HepG2 (cell line): ENCODE data around the gene DCC. TPM values are rescaled to one million over a fixed set of nuclear protein-coding genes. Genes with fewer than 3 reads are reported as not detected.

ENCODE experiments used
- ATAC-seq: fragments of 200-7000 bp; cut with Tn5 transposase; 3 replicates; pipeline ENCODE4 v1.9.1; 2020; ENCODE audit warnings: mild to moderate bottlenecking, moderate library complexity
- BruUV-seq: library from RNA; stranded (reverse); fragments of 400-500 nt; replicated peaks from 2 replicates; lab custom pipeline; 2021; lab: Mats Ljungman, UMichigan
- CTCF ChIA-PET: fragments of 300-600 bp; formaldehyde crosslinking; extraction: SDS; loops from one replicate; lab custom pipeline; 2021; ENCODE audit warnings: low total read pairs, inconsistent platforms, low intra/inter-chr PET ratio; lab: Yijun Ruan, JAX
- POLR2A ChIA-PET: fragments of 350-600 bp; sonication (Branson Sonifier 250); formaldehyde crosslinking; loops from one replicate; lab custom pipeline; 2020; ENCODE audit warnings: antibody characterized with exemption, inconsistent platforms; lab: Yijun Ruan, JAX
- DNase-seq: peaks from one replicate; pipeline ENCODE4 v3.0.0-alpha.2; 2015; ENCODE audit warnings: low spot score
- FAIRE-seq: peaks from 3 replicates; lab custom pipeline; 2011; peaks lifted over from hg19 to GRCh38; lab: Jason Lieb, UNC
- H2AFZ ChIP-seq: one replicate; pipeline ENCODE4 v1.6.1; 2011; ENCODE audit warnings: low read length, inconsistent platforms
- H3K27ac ChIP-seq: fragments of 300-600 bp; 3 replicates; pipeline ENCODE4 v1.8.0; 2011; ENCODE audit warnings: mixed run types, mild to moderate bottlenecking, mixed read lengths, low read length, inconsistent platforms; ENCODE audit not compliant: insufficient read depth; ENCODE audit errors: extremely low read length
- H3K27me3 ChIP-seq, 2 experiments: fragments of 200-600 bp in 1 of 2; 2 replicates in 1 of 2; 3 replicates in 1 of 2; pipeline versions ENCODE4 v1.6.0 to v1.8.0; 2011; ENCODE audit warnings: low read length in 2 of 2, mild to moderate bottlenecking in 2 of 2, moderate library complexity in 2 of 2, inconsistent platforms in 1 of 2; ENCODE audit not compliant: insufficient read depth in 2 of 2, control insufficient read depth in 1 of 2
- H3K36me3 ChIP-seq, 2 experiments: fragments of 200-600 bp in 1 of 2; replicated peaks in 1 of 2; 2 replicates in 1 of 2; 3 replicates in 1 of 2; pipeline versions ENCODE4 v1.5.1 to v1.8.0; 2011; ENCODE audit warnings: low read length in 2 of 2, inconsistent platforms in 1 of 2; ENCODE audit not compliant: insufficient read depth in 2 of 2, control insufficient read depth in 1 of 2
- H3K4me1 ChIP-seq: 2 replicates; pipeline ENCODE4 v1.5.1; 2012; ENCODE audit warnings: low read length, inconsistent platforms; ENCODE audit not compliant: insufficient read depth
- H3K4me2 ChIP-seq: 2 replicates; pipeline ENCODE4 v1.6.0; 2011; ENCODE audit warnings: low read depth, low read length, inconsistent platforms
- H3K4me3 ChIP-seq, 3 experiments: fragments of 200-600 bp in 1 of 3; sonication (generic), shearing (Covaris generic) in 1 of 3; replicated peaks in 1 of 3; 2 replicates each; pipeline ENCODE4 v1.5.1; 2011 to 2016; ENCODE audit warnings: low read length in 3 of 3, inconsistent platforms in 2 of 3, low read depth in 2 of 3, mild to moderate bottlenecking in 2 of 3, control low read depth in 1 of 3, mixed read lengths in 1 of 3; ENCODE audit not compliant: insufficient read depth in 1 of 3
- H3K79me2 ChIP-seq: one replicate; pipeline ENCODE4 v1.6.1; 2011; ENCODE audit warnings: low read length, inconsistent platforms; ENCODE audit not compliant: insufficient read depth
- H3K9ac ChIP-seq: 2 replicates; pipeline ENCODE4 v1.6.0; 2011; ENCODE audit warnings: mild to moderate bottlenecking, low read depth, low read length, inconsistent platforms; ENCODE audit not compliant: insufficient read depth
- H3K9me3 ChIP-seq: 2 replicates; pipeline ENCODE4 v1.5.1; 2012; ENCODE audit warnings: mild to moderate bottlenecking, low read length
- H4K20me1 ChIP-seq: 2 replicates; pipeline ENCODE4 v1.6.0; 2011; ENCODE audit warnings: inconsistent platforms, mild to moderate bottlenecking, low read length, moderate library complexity; ENCODE audit not compliant: insufficient read depth
- ATM ChIP-seq: fragments of 450-650 bp; IDR thresholded peaks from 2 replicates; pipeline ENCODE4 v1.7.1; 2017; ENCODE audit warnings: mild to moderate bottlenecking, borderline replicate concordance
- DBP ChIP-seq: sonication (generic); formaldehyde crosslinking; IDR thresholded peaks from 2 replicates; pipeline ENCODE4 v1.4.0; 2020; ENCODE audit warnings: missing genetic modification reagents; ENCODE audit errors: not compliant biosample characterization
- GTF3A ChIP-seq: sonication (generic); formaldehyde crosslinking; conservative IDR thresholded peaks from 2 replicates; pipeline ENCODE4 v1.4.0; 2020; ENCODE audit warnings: mild to moderate bottlenecking, missing genetic modification reagents
- HDAC1 ChIP-seq: sonication (generic); formaldehyde crosslinking; IDR thresholded peaks from 2 replicates; pipeline ENCODE4 v1.5.1; 2020; ENCODE audit warnings: mild to moderate bottlenecking, missing genetic modification reagents
- HNRNPLL ChIP-seq: fragments of 200-400 bp; formaldehyde crosslinking; IDR thresholded peaks from 2 replicates; pipeline ENCODE4 v1.6.1; 2017; ENCODE audit warnings: mild to moderate bottlenecking, low read depth, low read length; ENCODE audit not compliant: poor library complexity, severe bottlenecking
- NFKB2 ChIP-seq: sonication (generic); formaldehyde crosslinking; IDR thresholded peaks from 2 replicates; pipeline ENCODE4 v1.4.0; 2020; ENCODE audit warnings: missing genetic modification reagents, borderline replicate concordance
- ZNF280D ChIP-seq: sonication (generic); formaldehyde crosslinking; IDR thresholded peaks from 2 replicates; pipeline ENCODE4 v1.5.1; 2020; ENCODE audit warnings: mild to moderate bottlenecking, missing genetic modification reagents
- ZNF30 ChIP-seq: sonication (generic); formaldehyde crosslinking; IDR thresholded peaks from 2 replicates; pipeline ENCODE4 v1.5.0; 2020; ENCODE audit warnings: mild to moderate bottlenecking, missing genetic modification reagents
- ZNF652 ChIP-seq: IDR thresholded peaks from 2 replicates; pipeline ENCODE4 v1.6.1; 2016; ENCODE audit warnings: low read depth, borderline replicate concordance
- ZNF678 ChIP-seq: sonication (generic); formaldehyde crosslinking; IDR thresholded peaks from 2 replicates; pipeline ENCODE4 v1.4.0; 2020; ENCODE audit warnings: mild to moderate bottlenecking, missing genetic modification reagents
- ZNF749 ChIP-seq: sonication (generic); formaldehyde crosslinking; IDR thresholded peaks from 2 replicates; pipeline ENCODE4 v1.8.0; 2022; ENCODE audit warnings: mild to moderate bottlenecking, missing genetic modification reagents, moderate library complexity, borderline replicate concordance
- ZNF891 ChIP-seq: sonication (generic); formaldehyde crosslinking; IDR thresholded peaks from 2 replicates; pipeline ENCODE4 v1.5.0; 2020; ENCODE audit warnings: mild to moderate bottlenecking, missing genetic modification reagents
- WGBS: methylation state at CpG from one replicate; pipeline ENCODE4 v1.1.6; 2017; ENCODE audit warnings: low lambda C conversion rate; 5-methylcytosine and 5-hydroxymethylcytosine counted together
- in situ Hi-C: cut with HindIII; loops from 2 replicates; pipeline ENCODE4 v1.10.0; 2017; ENCODE audit warnings: low pct_unique_long_range_greater_than_20kb; ENCODE audit not compliant: extremely low pct_ligation_motif_present
- intact Hi-C: fragments of 100-400 bp; cut with micrococcal nuclease; formaldehyde crosslinking; loops from one replicate; pipeline ENCODE4 v1.10.0; 2022; ENCODE audit not compliant: unreplicated experiment
- polyA plus RNA-seq, 8 experiments: library from polyadenylated mRNA; depleted of rRNA in 3 of 8; stranded (reverse) in 7 of 8; unstranded in 1 of 8; fragments of >200 nt; fragmentation: Illumina TruSeq in 4 of 8; extraction: Trizol in 4 of 8; gene quantifications; 2 replicates each; pipeline versions ENCODE4 v1.2.1 to v1.2.3, GENCODE V29; 2011 to 2016; ENCODE audit warnings: low read depth in 4 of 8, missing spikeins in 1 of 8, mixed read lengths in 1 of 8; ENCODE audit not compliant: insufficient read depth in 1 of 8
- total RNA-seq, 5 experiments: library from RNA; depleted of rRNA; stranded (reverse); fragments of >200 nt; fragmentation: Illumina TruSeq; extraction: Trizol; gene quantifications; 2 replicates each; pipeline ENCODE4 v1.2.3, GENCODE V29; 2016; ENCODE audit warnings: low read depth in 1 of 5
- TF ChIP-seq, protein P1 (sequence below): sonication (generic); formaldehyde crosslinking; IDR thresholded peaks from 2 replicates; pipeline ENCODE4 v1.4.0; 2020; ENCODE audit warnings: missing genetic modification reagents, mild to moderate bottlenecking, borderline replicate concordance

The DCC gene
- total and polyA plus RNA-seq, 2 of the 13 experiments (the other 11 are each of a cell fraction or from before 2014, with no cell fraction given): not detected

DNA sequence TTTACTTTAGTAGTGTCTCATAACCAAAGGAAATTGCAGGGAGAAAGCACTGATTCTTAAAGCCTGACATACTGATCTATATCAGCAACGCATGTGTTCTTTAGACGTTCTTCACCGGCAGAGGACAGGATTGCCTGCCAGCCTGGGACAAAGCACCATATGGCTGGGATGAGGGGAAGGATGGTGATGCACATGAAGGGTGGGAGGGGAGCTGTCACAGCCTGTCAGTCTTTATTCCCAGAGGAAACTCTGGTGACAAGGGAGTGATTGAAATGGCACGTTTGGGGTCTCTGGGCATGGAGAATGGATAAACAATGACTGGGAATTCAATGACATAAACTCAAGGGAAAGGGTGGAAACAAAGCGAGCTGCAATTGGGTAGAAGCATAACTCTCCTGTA lies 808.1 kb downstream of the DCC start:
- POLR2A ChIA-PET: no interaction called here
- intact Hi-C loops (no loop called here), in situ Hi-C loops (no loop called here)
- Histone ChIP-seq H3K27ac (no peak overlapping the region), H3K9me3 (no peaks in the 10 kb centered on the region; the same call in 1 of the 2 replicates), H3K79me2 (no peaks in the 10 kb centered on the region), H4K20me1 (no peaks in the 10 kb centered on the region), H3K9ac (no peak overlapping the region), H3K4me1 (no peaks in the 10 kb centered on the region), H3K4me2 (no peak overlapping the region), H3K4me3 (no peak overlapping the region), H2AFZ (no peak overlapping the region), H3K27me3 (no peaks in the 10 kb centered on the region; a peak in 1 of 5 replicates), H3K36me3 (no peaks in the 10 kb centered on the region)
- CTCF ChIA-PET: no interaction called here
- no peak for FAIRE-seq
- DNase-seq: no peak
- WGBS: 45% methylated on average over 5 of the region's 5 CpGs
- BruUV-seq: no TSS peak
- no peak for TF ChIP-seq ZNF280D
- no peak for TF ChIP-seq GTF3A
- no peak for TF ChIP-seq NFKB2 (CRISPR knock-in tag)
- TF ChIP-seq ZNF891: no peak
- no peak for TF ChIP-seq ZNF30 (CRISPR knock-in tag)
- TF ChIP-seq ATM: no peak
- TF ChIP-seq HDAC1 (CRISPR knock-in tag): no peak
- TF ChIP-seq, protein P1, sequence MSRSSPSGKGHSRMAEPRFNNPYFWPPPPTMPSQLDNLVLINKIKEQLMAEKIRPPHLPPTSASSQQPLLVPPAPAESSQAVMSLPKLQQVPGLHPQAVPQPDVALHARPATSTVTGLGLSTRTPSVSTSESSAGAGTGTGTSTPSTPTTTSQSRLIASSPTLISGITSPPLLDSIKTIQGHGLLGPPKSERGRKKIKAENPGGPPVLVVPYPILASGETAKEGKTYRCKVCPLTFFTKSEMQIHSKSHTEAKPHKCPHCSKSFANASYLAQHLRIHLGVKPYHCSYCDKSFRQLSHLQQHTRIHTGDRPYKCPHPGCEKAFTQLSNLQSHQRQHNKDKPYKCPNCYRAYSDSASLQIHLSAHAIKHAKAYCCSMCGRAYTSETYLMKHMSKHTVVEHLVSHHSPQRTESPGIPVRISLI: no peak
- no peak for TF ChIP-seq ZNF678
- TF ChIP-seq ZNF749 (CRISPR knock-in tag): no peak
- no peak for TF ChIP-seq HNRNPLL
- TF ChIP-seq DBP (CRISPR knock-in tag): no peak
- no peak for TF ChIP-seq ZNF652 (CRISPR knock-in tag)
- ATAC-seq: no peak
